HG03064 (cell line): ENCODE results near the gene CBX6.

Experiments used
- ATAC-seq: cut with Tn5 transposase; IDR thresholded peaks from one replicate; pipeline ENCODE4 v1.9.1; 2021; ENCODE audit warnings: low read depth; ENCODE audit not compliant: unreplicated experiment

The CBX6 gene

DNA sequence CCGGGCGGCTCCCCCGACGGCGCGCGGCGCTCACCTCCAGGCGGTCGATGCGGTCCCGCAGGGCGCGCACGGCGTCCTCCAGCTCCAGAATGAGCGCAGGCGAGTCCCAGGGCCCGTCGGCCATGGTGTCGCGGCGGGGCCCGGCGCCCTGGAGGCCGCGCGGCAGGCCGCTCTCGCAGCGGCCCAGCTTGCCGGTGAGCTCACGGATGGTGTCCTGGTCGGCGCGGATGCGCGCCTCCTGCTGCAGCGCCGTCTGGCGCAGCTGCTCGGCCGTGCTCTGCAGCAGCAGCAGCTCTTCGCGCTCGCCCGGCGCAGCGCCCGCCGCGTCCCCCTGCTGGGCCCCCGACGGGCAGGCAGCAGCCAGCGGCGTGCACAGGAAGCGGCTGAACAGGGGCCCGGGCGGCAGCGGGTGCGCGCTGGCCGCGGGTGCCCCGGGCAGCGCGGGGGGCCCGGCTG is 28.8 kb downstream of the CBX6 start:
- no peak for ATAC-seq

DNA sequence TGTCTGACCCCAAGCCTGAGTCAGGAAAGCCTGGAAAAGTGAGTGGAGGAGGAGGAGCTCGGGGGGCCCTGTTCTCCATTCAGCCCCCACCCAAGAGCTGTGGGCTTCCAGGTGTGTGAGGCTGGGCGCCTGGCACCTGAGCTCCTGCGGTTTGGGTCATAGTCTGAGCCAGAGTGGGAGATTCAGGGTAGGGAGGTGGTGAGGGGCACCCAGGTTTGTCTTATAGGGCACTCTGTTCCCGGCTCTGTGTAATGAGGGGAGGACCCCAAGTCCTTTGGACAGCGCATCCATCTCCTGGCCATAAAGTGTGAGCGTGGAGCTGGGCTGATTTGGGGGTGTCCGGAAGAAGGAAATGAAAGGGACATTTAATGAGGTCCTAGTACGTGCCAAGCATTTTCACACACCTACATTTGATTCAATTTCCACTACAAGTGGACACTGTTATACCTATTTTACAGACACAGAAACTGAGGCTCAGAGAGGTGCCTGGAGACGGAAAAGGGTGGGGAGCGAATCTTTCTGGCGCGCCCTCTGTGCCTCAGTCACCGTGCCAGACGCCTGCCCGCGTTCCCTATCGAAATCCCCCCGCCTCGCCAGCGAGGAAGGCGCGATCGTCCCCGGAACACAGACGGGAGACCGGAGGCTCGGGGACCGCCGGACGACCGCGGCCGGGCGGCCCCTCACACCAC is 29.4 kb downstream of the CBX6 start:
- no peak for ATAC-seq

DNA sequence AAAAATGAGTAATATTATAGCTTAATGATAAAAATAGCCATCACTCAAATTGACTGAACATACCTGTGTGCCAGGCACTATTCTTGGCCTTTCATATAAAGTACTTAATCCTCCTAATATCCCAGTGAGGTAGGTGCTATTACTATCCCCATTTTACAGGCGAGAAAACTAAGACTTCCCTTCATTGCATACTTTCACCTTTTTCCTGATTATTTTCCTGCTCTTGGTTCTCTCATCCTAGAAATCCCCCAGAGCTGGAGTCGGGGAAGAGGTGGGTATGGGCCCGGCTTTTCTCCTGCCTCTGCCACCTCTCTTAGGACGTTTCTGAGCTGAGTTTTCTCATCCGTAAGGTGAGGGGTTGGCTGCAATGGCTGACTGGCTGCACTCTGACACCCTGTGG is 30.4 kb downstream of the CBX6 start:
- no peak for ATAC-seq

DNA sequence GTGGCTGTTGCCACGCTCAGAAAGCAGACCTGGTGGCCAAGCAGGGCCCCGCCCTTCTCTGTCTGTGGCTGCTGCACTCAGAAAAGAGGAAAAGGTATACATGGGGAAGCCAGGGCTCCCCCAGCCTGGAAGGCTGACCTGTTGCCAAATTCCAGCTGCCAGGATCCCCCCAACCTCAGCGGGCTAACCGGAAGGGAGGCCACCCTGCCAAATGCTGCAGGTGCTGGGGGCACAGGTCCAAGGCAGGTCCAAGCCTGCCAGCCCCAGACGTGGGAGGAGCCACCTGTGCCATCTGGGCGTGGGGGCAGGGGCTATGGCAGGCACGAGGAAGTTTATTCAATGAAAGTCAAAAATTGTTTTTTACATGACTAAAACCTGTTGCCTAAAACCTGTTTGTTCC is 30.8 kb downstream of the CBX6 start:
- no peak for ATAC-seq

DNA sequence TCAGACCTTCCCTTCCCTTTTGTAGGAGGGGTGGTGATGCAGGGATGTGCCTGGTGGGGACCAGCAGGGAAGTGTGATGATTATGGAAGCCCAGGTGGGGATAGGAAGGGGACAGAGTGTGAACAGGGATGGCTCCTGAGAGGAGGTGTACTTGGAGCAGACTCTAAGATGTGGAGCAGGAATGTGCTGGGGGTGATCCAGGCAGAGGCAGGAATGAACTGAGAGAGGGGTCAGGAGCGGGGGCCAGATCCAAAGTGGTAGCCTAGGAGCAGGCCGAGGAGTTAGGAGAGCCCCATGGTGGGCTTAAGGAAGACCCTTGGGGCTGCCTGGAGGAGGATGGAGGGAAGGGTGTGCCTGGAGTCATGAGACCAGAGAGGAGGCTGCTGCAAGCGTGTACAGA is 31.9 kb downstream of the CBX6 start:
- no peak for ATAC-seq

DNA sequence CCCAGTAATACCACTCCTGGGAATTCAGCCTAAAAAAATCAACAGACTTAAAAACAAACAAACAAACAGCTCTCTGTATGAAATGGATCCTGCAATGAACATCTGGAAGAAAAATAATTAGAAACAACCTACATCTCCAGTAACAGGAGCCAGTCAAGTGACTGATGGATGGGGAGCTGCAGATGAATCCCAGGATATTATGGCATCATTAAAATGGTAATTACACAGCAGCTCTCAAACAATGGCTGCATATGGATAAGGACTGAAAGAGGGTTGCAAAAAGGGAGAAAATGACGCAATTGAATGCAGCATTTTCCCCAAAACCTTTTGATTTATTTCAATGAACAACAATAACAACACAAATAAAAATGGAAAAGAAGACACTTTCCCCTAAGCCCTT is 32.3 kb downstream of the CBX6 start:
- no peak for ATAC-seq

DNA sequence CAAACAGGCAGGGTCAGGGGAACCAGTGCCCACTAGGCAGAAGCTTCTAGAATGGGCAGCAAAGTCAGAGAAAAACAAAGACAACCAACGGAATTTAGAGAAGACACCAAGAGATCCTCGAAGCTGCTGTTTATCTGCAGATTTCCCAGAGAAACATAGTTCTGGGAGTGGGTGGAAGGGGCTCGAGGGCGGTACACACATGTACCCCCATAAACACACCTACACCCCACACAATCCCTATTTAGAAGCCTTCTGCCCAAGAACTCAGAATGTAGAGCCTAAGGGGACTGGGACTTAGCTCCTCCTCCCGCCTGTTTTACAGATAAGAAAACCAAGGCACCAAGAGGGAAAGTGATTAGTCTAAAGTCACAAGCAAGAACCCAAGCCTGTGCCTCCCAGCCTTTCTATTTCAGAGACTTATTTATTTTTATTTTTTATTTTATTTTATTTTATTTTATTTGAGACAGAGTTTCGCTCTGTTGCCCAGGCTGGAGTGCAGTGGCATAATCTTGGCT is 34.5 kb downstream of the CBX6 start:
- no peak for ATAC-seq

DNA sequence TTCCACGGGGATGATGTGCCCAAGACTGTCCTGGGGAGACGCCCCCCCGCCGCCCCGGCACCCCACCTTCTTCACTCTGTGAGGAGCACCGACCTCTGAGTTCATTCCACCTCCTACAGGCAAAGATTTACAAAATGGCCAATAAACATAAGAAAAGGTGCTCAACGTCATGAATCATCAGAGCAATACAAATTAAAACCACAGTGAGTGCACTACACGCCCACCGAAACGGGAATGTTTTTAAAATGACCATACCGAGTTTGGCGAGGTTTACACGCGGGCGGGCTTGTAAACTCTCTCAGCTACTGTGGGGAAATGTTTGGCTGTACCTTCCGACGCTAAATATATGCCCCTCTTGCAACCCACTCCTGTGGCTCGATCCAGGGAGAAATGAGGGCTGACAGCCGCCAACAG is 36.1 kb downstream of the CBX6 start:
- no peak for ATAC-seq

DNA sequence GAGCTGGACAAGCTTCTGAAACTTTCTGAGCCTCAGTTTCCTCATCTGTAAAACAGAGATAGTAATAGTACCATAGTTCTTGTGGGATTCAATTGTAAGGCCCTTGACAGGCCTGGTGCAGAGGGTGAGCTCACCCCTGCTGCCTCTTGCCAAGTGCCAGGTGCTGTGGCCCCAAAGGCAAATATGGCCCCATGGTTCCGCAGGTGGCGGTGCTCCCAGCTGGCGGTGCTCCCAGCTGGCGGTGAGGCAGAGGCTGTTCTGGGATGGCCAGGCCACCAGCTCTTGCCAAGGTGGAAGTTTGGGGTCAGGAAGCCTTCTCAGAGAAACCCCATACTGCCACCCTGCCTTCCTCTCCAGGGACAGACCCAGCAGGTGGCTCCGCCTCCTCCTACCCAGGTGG is 37.0 kb downstream of the CBX6 start:
- no peak for ATAC-seq

DNA sequence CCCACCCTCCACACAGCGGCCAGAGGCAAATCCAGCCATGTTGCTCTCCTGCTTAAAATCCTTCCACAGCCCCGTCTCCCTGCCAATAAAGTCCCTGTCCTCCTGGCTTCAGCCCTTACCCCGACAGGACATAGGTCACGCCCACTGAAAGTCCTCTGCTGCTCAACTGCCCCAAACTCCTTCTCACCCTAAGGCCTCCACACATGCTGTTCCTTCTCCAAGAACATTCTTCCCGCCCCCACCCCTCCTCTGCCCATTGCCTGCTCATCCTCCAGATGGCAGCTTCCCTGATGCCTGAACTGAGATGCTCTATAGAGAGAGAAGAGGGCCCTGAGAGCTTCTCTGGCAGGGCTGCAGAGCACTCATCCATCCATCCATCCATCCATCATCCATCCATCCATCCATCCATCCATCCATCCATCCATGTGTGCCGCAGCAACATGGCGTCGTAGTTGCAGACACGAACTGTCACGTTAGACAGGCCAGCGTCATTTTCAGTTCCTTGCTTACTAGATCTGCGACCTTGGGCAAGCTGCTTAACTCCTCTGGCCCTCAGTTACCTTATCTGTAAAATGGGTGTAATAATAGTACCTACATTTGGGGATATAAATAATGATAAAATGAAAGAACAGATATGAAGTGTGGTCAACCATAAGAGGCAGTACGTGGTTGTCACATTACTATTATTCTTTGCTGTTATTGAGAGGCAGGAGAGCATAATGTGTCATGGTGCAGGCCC is 37.6 kb downstream of the CBX6 start:
- ATAC-seq: no peak

DNA sequence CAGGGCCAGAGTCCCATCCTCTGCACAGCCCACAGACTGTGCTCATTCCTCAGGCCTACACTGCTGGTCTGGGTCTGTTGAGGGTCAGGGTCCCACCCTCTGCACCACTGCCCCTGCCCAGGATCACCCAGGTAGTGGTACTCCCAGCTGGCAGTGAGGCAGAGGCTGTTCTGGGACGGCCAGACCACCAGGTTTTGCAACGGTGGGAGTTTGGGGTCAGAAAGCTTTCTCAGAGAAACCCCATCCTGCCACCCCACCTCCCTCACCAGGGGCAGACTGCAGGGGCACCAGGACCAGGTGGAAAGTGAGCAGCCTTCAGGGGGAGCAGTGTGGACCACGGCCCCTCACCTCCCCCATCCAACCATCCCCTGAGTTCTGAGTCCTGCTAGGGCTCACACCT is 39.0 kb downstream of the CBX6 start:
- no peak for ATAC-seq

DNA sequence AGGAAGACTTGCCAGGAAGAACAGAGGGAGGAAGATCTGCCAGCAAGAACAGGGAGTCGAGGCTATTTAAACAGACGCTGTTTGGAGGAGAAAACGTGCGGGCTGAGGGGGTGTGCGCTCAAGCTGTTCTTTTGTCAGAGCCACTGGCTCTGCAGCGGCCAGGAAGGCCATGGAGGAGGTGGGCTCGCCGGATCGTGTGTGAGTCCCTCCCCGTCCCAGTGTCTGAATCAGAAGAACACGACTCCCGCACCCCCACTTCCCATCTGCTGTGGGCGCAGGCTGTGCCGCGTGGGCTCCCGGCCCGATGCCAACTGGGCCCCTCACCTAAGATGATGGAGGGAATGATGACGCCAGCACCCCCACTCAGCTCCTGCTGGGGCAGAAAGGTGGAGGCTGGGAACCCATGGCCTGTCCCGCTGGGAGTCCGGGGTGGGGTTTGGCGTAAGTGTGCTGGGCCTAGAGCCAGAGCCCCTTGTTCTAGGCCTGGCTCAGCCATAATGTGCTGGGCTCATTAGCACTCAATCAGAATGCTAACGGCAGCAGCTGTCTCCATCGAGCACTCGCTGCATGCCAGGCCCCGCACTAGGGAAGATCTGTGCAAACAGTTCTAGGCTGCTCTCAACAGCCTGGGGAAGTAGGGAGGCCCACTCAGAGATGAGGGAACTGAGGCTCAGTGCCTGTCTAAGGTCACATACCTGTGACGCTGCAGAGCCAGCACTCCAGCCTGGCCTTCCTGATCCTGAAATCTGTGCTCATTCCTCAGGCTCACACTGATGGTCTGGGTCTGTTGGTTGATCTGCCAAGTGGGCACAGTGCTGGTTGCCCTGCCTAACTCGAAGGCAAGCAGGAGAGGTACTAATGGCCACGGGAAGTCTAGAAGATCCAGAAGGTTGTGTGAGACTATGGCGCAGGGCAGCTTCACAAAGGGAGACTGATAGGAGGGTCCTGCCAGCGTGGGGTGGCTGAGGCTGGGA is 39.7 kb downstream of the CBX6 start:
- no peak for ATAC-seq

DNA sequence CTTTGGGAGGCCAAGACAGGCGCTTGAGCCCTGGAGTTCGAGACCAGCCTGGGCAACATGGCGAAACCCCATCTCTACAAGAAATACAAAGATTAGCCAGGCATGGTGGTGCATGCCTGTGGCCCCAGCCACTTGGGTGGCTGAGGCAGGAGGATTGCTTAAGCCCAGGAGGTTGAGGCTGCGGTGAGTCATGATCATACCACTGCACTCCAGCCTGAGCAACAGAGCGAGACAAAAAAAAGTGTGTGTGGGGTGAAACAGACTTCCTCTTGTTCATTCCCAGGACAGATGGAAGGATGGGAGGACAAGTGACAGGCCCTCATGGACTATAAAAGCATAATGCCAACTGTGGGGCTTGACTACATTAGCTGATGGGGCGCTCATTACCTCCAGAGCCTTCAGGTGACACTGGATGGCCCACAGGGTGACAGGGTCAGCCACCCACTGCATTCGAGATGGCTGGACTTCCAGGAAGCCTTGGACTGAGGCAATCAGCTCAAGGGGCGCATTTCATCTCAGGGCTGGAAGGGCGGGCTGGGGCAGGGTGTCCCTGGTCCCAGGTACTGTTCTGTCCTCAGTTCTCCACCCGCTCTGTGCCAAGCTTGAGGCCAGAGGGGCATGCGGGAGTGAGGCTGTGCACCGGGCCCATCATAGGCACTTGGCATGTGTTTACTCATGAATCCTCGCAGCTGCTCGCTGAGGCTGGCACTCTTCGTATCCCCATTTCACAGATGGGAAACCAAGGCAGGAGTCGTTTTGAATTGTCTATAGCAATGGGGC is 40.7 kb downstream of the CBX6 start:
- ATAC-seq: no peak

DNA sequence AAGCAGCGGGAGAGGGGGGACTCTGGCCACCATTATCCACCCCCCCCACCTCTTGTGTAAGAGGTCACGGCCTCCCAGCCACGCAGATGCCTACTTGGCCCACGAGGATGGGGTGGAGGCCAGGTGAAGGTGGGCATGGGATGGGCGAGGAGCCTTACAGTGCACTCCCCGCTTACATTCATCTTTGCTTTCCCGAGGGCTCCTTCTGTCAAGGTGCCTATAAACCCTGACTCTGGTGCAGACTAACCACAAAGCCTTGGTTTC is 41.2 kb downstream of the CBX6 start:
- no peak for ATAC-seq

DNA sequence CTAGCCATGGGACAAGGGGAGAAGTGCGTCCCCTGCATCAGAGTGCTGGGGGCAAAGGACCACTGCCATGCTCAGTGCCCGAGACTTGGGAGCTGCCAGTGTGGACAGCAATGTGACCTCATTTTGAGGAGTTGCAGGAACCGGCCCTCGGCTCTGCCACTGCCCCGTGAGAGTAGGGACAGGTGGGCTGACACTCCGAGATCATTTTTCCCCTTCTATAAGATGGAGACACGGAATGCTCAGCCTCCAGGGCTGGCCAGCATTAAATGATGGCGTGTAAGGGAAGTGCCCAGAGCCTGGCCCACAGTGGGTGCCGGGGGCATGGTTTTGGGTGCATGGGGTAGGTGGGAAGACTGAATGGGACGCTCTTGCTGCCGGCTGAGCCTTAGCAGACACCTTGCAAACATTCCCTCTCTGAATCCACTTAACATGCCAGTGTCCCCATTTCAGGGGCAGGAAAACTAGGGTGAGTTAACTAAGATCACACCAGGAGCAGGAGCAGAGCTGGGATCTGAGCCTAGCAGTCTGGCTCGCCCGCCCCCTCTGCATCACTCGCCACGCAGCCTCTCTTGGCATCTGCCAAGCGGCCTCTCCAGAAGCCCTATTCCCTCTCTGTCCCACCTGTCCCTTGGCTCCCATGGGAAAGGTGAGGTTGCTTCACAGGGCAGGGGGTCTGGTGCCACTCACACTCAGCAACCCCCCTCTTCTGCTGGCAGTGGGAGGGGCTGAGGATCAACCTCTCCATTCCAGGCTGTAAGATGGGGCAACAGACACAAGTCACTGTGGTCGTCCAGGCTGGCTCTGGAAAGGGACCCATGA is 41.8 kb downstream of the CBX6 start:
- no peak for ATAC-seq

DNA sequence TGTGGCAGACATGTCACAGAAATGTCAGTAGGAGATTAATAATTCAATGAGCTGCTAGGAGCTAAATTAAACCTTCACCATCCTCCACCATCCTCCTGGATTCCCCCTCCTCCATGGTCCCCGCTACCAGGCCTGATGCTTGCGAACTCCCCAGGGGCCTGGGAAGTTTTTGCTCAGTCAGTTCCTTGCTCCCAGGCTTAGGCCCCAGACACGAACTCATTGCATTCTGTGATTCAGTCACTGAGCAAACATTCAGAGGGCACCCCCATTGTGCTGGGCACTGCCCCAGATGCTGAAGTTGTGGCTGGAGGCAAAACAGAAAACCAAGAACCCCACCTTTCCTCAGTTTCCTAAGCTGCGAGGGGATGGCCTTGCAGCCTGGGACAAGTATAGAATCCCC is 42.5 kb downstream of the CBX6 start:
- ATAC-seq: no peak

DNA sequence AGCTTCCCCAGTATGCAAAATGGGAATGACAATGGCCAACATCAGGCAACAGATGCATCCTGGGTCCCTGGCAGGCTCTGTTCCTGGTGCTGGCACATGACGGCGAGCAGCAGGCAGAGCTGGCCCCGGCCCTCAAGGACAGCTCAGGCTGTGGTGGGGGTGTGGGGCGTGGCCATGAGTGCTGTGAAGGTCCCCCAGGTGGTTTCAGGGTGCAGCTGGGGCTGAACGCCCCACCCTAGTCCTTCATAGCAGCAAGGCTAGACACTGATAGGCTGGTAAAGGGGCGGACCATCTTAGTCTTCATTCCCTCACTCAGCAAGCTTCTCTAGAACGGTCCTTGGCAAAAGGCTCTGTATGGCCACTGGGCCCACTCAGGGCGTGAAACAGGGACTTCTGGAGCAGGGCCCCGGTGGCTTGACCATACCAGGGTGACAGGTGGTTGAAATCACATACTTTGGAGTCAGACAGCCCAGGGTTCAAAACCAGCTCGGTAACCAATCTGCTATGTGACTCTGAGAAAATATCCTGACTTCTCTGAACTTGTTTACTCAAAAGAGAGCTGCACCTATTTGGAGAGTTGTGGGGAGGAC is 43.3 kb downstream of the CBX6 start:
- no peak for ATAC-seq

DNA sequence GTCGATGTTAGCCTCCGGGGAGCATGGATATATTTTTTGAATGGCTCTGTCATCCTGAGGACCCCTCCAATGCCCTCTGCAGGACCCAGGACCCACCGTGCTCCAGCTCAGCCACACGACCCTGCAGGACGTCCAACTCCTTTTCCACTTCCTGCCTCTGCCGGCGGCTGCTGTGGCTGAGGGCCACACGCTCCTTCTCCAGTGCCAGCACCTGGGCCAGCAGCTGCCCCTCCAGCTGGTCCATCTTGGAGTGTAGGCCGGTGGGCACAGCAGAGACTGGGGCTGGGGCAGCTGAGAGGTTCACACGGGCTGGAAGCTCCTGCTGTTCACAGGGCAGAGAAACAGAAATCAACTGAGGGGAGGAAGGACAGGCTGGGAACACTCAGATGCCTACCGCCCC is 43.8 kb downstream of the CBX6 start:
- no peak for ATAC-seq

DNA sequence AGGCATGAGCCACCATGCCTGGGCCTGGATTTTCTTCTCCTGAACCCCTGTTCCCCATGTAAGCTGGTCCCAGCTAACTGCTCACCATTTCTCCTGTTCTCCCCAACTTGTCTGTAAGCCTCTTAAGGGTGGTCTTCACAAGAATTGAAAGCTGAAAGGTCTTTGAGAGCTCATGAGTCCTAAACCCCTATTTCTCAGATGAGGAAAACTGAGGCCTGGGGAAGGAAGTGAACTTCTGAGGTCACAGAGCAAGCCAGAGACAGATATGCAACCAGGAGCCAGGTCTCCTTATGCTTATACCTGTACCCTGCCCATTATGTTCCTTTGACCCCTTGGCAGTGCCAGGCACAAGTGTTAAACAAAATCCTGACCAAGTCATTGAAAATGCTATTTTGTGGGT is 44.5 kb downstream of the CBX6 start:
- no peak for ATAC-seq
